SHP77 treated with DMSO at 0.1 percent for 48 hours (cell line): ENCODE data around the gene ZNF559.

Experiments
- DNase-seq: peaks from one replicate; lab custom pipeline; 2025; lab: John Stamatoyannopoulos, UW

Gene ZNF559

DNA sequence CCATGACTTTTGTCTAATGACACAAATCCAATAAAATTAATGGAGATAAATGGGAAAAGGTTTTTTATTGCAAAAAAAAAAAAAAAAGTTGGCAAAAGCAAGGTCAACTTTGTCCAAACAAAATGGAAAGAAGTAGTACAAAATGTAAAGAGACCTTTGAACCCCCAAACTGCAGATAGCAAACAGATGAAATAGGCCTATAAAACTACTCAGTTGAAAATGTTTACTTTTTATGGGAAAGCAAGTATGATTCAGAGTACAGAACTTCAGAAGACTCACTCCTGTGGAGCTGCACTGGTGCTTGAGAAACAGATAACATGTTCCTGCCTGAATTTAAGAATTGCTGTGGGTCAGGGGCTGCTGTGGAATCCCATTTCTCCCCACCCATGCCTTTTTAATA is 29.0 kb downstream of the ZNF559 start:
- DNase-seq, result no peak

DNA sequence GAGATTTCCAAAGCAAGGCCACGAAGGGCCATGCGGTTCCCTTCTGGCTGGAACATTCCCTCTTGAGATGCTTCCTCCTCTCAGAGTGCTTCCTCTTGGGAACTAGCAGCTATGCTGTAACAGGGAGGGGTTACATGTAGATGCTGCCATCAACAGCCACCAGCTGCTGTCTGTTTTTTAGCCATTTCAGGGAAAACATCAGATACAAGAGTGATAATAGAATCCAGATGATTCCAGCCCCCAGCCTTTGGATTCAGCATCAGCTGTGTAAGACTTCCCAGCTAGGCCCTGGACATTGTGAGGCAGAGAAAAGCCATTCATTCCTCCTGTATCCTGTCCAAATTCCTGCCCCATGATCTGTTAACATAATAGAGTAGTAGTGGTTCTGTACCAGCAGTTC is 30.7 kb downstream of the ZNF559 start:
- DNase-seq, result no peak

DNA sequence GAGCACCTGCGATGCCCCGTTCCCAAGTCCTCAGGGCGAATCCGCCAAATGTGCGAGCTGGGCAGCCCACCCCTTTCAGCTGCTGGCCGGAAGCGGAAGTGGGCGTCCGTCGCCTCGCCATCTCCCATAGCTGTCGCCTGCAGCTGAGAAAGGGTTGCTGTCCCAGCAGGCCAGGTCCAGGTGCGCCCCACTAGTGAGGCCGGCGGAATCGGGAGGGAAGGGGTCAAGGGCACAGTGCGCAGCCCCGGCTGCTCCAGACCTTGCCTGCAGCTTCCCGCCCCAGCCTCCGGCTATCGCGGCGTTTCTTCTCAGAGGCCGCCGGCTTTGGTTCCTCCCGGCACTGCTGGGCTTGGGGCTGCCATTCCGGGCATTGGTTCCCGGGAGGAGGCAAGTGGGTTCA is 38.9 kb downstream of the ZNF559 start, which contains the start of gene ZNF177:
TSS of gene ZNF177 (plus strand) at position 109 of the 400 bp plus-strand sequence. CDS start 15,299 bp downstream, outside the sequence.
- DNase-seq, result no peak

DNA sequence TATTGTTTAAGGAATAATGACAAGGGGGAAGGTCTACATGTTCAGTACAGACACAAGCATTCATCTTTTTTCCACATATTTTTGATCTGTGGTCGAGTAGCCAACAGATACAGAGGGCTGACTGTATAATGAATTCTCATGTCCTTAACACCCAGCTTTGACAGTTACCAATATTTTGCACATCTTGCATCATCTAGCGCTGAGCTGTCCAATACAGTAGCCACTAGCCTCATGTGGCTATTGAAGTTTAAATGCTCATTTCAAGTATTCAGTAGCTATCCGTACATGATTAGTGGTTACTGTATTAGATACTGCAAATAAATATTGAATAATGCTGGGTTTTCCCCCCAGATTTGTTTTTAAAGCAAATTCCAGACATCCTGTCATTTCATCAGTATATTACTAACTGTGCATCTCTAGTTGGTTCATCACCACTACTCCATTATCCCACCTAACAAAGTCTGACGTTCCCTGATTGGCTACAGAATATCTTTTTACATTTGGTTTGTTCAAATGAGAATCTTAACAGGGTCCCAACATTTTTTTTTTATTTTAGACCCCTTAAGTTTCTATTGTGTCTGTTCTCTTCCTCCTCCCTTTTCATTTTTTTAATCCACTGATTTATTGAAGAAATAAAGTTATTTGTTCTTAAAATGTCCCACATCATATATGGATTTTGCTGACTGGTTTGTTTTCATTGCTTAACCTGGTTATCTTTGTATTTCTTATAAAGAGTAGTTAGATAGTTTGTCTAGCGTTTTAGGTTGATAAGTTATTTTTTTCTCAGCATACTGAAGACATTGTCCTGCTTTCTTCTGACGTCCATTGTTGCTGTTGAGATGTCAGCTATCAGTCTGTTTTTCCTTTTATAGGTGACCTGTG is 47.0 kb downstream of the ZNF559 start:
- DNase-seq, result no peak

GRCh38 chr19:9381361-9381785 is 57.4 kb downstream of the ZNF559 start:
- DNase-seq, result no peak
